HEK293 (cell line): ENCODE data around the gene CASQ2.
A peak's percentile ranks its signal among the peaks of the same experiment; 100 is the strongest.

Source experiments
- CTCF ChIA-PET: fragments of 350-600 bp; formaldehyde crosslinking; extraction: SDS; loops from one replicate; lab custom pipeline; 2021; ENCODE audit warnings: antibody characterized with exemption; lab: Yijun Ruan, JAX
- POLR2A ChIA-PET: fragments of 300-600 bp; formaldehyde crosslinking; extraction: SDS; loops from one replicate; lab custom pipeline; 2020; ENCODE audit warnings: antibody characterized with exemption, inconsistent platforms; lab: Yijun Ruan, JAX
- H3K27ac ChIP-seq: fragments of 200-500 bp; sonication (Bioruptor generic); 2 replicates; pipeline ENCODE4 v1.5.1; 2014; ENCODE audit warnings: low read depth, low read length, control low read depth, inconsistent platforms; ENCODE audit errors: extremely low read depth
- H3K36me3 ChIP-seq, 2 experiments: fragments of 200-500 bp in 1 of 2; sonication (Bioruptor generic) in 1 of 2; 1 replicate in 1 of 2; 2 replicates in 1 of 2; pipeline ENCODE4 v1.5.1; 2014 to 2017; ENCODE audit warnings: inconsistent platforms in 2 of 2, low read length in 2 of 2; ENCODE audit not compliant: control insufficient read depth in 2 of 2, insufficient read depth in 1 of 2
- H3K4me1 ChIP-seq: fragments of 200-500 bp; sonication (Bioruptor generic); 2 replicates; pipeline ENCODE4 v1.5.1; 2014; ENCODE audit warnings: mild to moderate bottlenecking, low read length, inconsistent platforms; ENCODE audit not compliant: control insufficient read depth, insufficient read depth
- H3K4me3 ChIP-seq: 2 replicates; pipeline ENCODE4 v1.5.1; 2011; ENCODE audit warnings: low read depth, mild to moderate bottlenecking, control low read depth, low read length, moderate library complexity
- H3K9me3 ChIP-seq: fragments of 200-500 bp; sonication (Bioruptor generic); 2 replicates; pipeline ENCODE4 v1.5.1; 2014; ENCODE audit warnings: low read depth, low read length, inconsistent platforms; ENCODE audit not compliant: control insufficient read depth, insufficient read depth
- CTCF ChIP-seq: fragments of 450-650 bp; formaldehyde crosslinking; IDR thresholded peaks from 2 replicates; pipeline ENCODE4 v1.5.1; 2016; ENCODE audit warnings: missing biosample characterization, missing genetic modification characterization
- OSR2 ChIP-seq: fragments of 450-650 bp; formaldehyde crosslinking; IDR thresholded peaks from 2 replicates; pipeline ENCODE4 v1.5.1; 2016; ENCODE audit warnings: missing biosample characterization, missing genetic modification characterization
- SCRT1 ChIP-seq: fragments of 450-650 bp; formaldehyde crosslinking; IDR thresholded peaks from 2 replicates; pipeline ENCODE4 v1.5.1; 2016; ENCODE audit warnings: missing biosample characterization, missing genetic modification characterization, borderline replicate concordance
- ZBTB1 ChIP-seq: fragments of 450-650 bp; formaldehyde crosslinking; IDR thresholded peaks from 2 replicates; pipeline ENCODE4 v1.5.1; 2016; ENCODE audit warnings: missing biosample characterization, missing genetic modification characterization
- ZBTB6 ChIP-seq: fragments of 450-650 bp; formaldehyde crosslinking; IDR thresholded peaks from 2 replicates; pipeline ENCODE4 v1.5.1; 2017; ENCODE audit warnings: missing biosample characterization, missing genetic modification characterization
- ZBTB8A ChIP-seq: fragments of 450-650 bp; formaldehyde crosslinking; IDR thresholded peaks from 2 replicates; pipeline ENCODE4 v1.5.1; 2016; ENCODE audit warnings: missing biosample characterization, missing genetic modification characterization
- ZIC2 ChIP-seq: fragments of 450-650 bp; formaldehyde crosslinking; IDR thresholded peaks from 2 replicates; pipeline ENCODE4 v1.5.1; 2016; ENCODE audit warnings: missing biosample characterization, missing genetic modification characterization
- ZNF121 ChIP-seq: fragments of 450-650 bp; formaldehyde crosslinking; IDR thresholded peaks from 2 replicates; pipeline ENCODE4 v1.5.1; 2016; ENCODE audit warnings: missing biosample characterization, missing genetic modification characterization
- ZNF148 ChIP-seq: fragments of 450-650 bp; formaldehyde crosslinking; IDR thresholded peaks from 2 replicates; pipeline ENCODE4 v1.5.0; 2017; ENCODE audit warnings: missing biosample characterization, missing genetic modification characterization, borderline replicate concordance
- ZNF2 ChIP-seq: fragments of 450-650 bp; formaldehyde crosslinking; IDR thresholded peaks from 2 replicates; pipeline ENCODE4 v1.5.1; 2016; ENCODE audit warnings: missing biosample characterization, missing genetic modification characterization
- ZNF266 ChIP-seq: fragments of 450-650 bp; formaldehyde crosslinking; IDR thresholded peaks from 2 replicates; pipeline ENCODE4 v1.5.1; 2016; ENCODE audit warnings: missing biosample characterization, missing genetic modification characterization, low read depth
- ZNF549 ChIP-seq: fragments of 450-650 bp; IDR thresholded peaks from 2 replicates; pipeline ENCODE4 v1.5.1; 2018; ENCODE audit warnings: missing biosample characterization, missing genetic modification characterization, mild to moderate bottlenecking, inconsistent platforms, moderate library complexity
- ZNF621 ChIP-seq: fragments of 450-650 bp; formaldehyde crosslinking; IDR thresholded peaks from 2 replicates; pipeline ENCODE4 v1.5.1; 2017; ENCODE audit warnings: missing biosample characterization, missing genetic modification characterization
- ZNF624 ChIP-seq: fragments of 450-650 bp; formaldehyde crosslinking; IDR thresholded peaks from 2 replicates; pipeline ENCODE4 v1.5.1; 2017; ENCODE audit warnings: missing biosample characterization, missing genetic modification characterization
- ZNF629 ChIP-seq: fragments of 450-650 bp; formaldehyde crosslinking; IDR thresholded peaks from 2 replicates; pipeline ENCODE4 v1.5.1; 2017; ENCODE audit warnings: missing biosample characterization, missing genetic modification characterization
- ZNF670 ChIP-seq: fragments of 450-650 bp; formaldehyde crosslinking; IDR thresholded peaks from 2 replicates; pipeline ENCODE4 v1.5.1; 2016; ENCODE audit warnings: missing biosample characterization, missing genetic modification characterization, low read depth
- ZSCAN30 ChIP-seq: fragments of 450-650 bp; IDR thresholded peaks from 2 replicates; pipeline ENCODE4 v1.5.1; 2018; ENCODE audit warnings: missing biosample characterization, mild to moderate bottlenecking, missing genetic modification characterization, moderate library complexity
- ZSCAN4 ChIP-seq: fragments of 450-650 bp; formaldehyde crosslinking; IDR thresholded peaks from 2 replicates; pipeline ENCODE4 v1.5.1; 2017; ENCODE audit warnings: missing biosample characterization, missing genetic modification characterization
- TF ChIP-seq, protein P1 (sequence below): fragments of 450-650 bp; formaldehyde crosslinking; IDR thresholded peaks from 2 replicates; pipeline ENCODE4 v1.5.1; 2016; ENCODE audit warnings: missing biosample characterization, missing genetic modification characterization
- TF ChIP-seq, protein P2 (sequence below): fragments of 450-650 bp; formaldehyde crosslinking; IDR thresholded peaks from 2 replicates; pipeline ENCODE4 v1.5.1; 2017; ENCODE audit warnings: missing biosample characterization, missing genetic modification characterization
- TF ChIP-seq, protein P3 (sequence below): fragments of 450-650 bp; formaldehyde crosslinking; IDR thresholded peaks from 2 replicates; pipeline ENCODE4 v1.5.1; 2016; ENCODE audit warnings: missing biosample characterization, missing genetic modification characterization
- TF ChIP-seq, protein P4 (sequence below): fragments of 450-650 bp; formaldehyde crosslinking; IDR thresholded peaks from 2 replicates; pipeline ENCODE4 v1.5.1; 2016; ENCODE audit warnings: missing biosample characterization, missing genetic modification characterization, low read depth

Gene CASQ2

DNA sequence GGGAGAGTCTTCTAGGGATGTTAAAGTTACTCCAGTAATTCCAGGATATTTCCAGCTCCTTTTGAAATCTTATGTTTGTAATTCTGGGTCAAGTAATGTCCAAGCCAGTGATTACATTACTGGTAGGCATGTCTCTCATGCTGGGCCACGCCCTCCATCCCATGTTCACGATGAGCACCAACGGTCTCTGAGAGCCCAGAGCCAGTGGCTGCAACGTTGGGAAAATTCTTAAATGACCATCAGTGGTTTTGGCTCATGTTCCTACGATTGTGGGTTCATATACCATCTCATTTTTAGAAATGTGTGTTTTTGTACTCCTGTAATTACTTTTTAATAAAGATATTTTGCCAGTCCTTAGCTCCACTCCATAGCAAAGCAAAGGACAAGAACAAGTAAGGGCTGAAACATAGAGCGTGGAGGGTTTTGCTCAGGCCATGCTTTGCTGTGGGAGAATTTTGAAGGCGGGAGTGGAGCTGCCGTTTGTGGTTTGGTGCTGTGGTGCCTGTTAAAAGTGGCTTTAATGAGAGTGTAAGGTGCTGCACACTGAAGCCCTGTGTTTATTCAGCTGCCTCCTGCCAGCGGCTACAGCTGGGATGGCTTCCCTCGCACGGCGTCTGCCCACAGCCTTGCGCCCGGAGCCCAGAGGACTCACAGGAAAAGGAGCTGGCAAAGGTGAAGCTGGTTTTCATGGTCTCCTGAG lies 97.9 kb downstream of the CASQ2 start:
- Histone ChIP-seq H3K4me1 (peaks cover 13% of the 10 kb centered on the region), H3K27ac (peak overlapping the region; percentile 41; the same call in 1 of the 2 replicates), H3K36me3 (peaks cover 0 to 37% of the 10 kb centered on the region in 2 experiments; a peak in 1 of 3 replicates), H3K4me3 (no peak overlapping the region), H3K9me3 (no peaks in the 10 kb centered on the region)
- ChIA-PET CTCF (interaction anchor here (1.9 kb wide), 1 partner anchor 36 kb away, joined by 9 read pairs; no protein-coding TSS in a partner anchor), POLR2A (no interaction called here)
- no peak for TF ChIP-seq ZNF266 (tag by site-specific recombination)
- TF ChIP-seq ZSCAN4 (tag by site-specific recombination): no peak
- TF ChIP-seq ZBTB8A: peak; percentile 49; the same call in 1 of the 2 replicates
- TF ChIP-seq, protein P1, sequence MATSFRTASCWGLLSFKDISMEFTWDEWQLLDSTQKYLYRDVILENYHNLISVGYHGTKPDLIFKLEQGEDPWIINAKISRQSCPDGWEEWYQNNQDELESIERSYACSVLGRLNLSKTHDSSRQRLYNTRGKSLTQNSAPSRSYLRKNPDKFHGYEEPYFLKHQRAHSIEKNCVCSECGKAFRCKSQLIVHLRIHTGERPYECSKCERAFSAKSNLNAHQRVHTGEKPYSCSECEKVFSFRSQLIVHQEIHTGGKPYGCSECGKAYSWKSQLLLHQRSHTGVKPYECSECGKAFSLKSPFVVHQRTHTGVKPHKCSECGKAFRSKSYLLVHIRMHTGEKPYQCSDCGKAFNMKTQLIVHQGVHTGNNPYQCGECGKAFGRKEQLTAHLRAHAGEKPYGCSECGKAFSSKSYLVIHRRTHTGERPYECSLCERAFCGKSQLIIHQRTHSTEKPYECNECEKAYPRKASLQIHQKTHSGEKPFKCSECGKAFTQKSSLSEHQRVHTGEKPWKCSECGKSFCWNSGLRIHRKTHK (tag by site-specific recombination): no peak
- TF ChIP-seq, protein P2, sequence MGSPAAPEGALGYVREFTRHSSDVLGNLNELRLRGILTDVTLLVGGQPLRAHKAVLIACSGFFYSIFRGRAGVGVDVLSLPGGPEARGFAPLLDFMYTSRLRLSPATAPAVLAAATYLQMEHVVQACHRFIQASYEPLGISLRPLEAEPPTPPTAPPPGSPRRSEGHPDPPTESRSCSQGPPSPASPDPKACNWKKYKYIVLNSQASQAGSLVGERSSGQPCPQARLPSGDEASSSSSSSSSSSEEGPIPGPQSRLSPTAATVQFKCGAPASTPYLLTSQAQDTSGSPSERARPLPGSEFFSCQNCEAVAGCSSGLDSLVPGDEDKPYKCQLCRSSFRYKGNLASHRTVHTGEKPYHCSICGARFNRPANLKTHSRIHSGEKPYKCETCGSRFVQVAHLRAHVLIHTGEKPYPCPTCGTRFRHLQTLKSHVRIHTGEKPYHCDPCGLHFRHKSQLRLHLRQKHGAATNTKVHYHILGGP: no peak
- TF ChIP-seq, protein P3, sequence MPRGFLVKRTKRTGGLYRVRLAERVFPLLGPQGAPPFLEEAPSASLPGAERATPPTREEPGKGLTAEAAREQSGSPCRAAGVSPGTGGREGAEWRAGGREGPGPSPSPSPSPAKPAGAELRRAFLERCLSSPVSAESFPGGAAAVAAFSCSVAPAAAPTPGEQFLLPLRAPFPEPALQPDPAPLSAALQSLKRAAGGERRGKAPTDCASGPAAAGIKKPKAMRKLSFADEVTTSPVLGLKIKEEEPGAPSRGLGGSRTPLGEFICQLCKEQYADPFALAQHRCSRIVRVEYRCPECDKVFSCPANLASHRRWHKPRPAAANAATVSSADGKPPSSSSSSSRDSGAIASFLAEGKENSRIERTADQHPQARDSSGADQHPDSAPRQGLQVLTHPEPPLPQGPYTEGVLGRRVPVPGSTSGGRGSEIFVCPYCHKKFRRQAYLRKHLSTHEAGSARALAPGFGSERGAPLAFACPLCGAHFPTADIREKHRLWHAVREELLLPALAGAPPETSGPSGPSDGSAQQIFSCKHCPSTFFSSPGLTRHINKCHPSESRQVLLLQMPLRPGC (tag by site-specific recombination): no peak
- no peak for TF ChIP-seq CTCF (tag by site-specific recombination)
- peak; percentile 90 for TF ChIP-seq ZSCAN30 (tag by site-specific recombination)
- TF ChIP-seq ZBTB6 (tag by site-specific recombination): no peak
- peak; percentile 6; the same call in 1 of the 2 replicates for TF ChIP-seq ZIC2 (tag by site-specific recombination)
- TF ChIP-seq ZNF2: no peak
- TF ChIP-seq, protein P4, sequence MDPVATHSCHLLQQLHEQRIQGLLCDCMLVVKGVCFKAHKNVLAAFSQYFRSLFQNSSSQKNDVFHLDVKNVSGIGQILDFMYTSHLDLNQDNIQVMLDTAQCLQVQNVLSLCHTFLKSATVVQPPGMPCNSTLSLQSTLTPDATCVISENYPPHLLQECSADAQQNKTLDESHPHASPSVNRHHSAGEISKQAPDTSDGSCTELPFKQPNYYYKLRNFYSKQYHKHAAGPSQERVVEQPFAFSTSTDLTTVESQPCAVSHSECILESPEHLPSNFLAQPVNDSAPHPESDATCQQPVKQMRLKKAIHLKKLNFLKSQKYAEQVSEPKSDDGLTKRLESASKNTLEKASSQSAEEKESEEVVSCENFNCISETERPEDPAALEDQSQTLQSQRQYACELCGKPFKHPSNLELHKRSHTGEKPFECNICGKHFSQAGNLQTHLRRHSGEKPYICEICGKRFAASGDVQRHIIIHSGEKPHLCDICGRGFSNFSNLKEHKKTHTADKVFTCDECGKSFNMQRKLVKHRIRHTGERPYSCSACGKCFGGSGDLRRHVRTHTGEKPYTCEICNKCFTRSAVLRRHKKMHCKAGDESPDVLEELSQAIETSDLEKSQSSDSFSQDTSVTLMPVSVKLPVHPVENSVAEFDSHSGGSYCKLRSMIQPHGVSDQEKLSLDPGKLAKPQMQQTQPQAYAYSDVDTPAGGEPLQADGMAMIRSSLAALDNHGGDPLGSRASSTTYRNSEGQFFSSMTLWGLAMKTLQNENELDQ (tag by site-specific recombination): no peak
- TF ChIP-seq ZBTB1 (tag by site-specific recombination): no peak
- no peak for TF ChIP-seq ZNF670 (tag by site-specific recombination)
- no peak for TF ChIP-seq ZNF148
- TF ChIP-seq SCRT1: no peak
- no peak for TF ChIP-seq ZNF621
- no peak for TF ChIP-seq ZNF629
- TF ChIP-seq ZNF624 (tag by site-specific recombination): no peak
- no peak for TF ChIP-seq ZNF549 (tag by site-specific recombination)
- TF ChIP-seq OSR2: peak; percentile 62
- no peak for TF ChIP-seq ZNF121 (tag by site-specific recombination)
